Lower lobe of right lung (tissue), 2 donors: ENCODE results near the gene ROS1. TPM values are rescaled to one million over a fixed set of nuclear protein-coding genes. Genes with fewer than 3 reads are reported as not detected.
"Not testable (repeated sequence)": the region's sequence is repeated elsewhere in the genome, so short reads cannot be mapped to it uniquely, and the experiment has no call there.

Experiments used
- ATAC-seq, 2 donors: fragments of 200-7000 bp; cut with Tn5 transposase; one replicate each; pipeline ENCODE4 v1.9.1; 2020 to 2022; ENCODE audit warnings: mild to moderate bottlenecking in 2 of 2, moderate library complexity in 2 of 2
- DNase-seq: peaks from one replicate; pipeline ENCODE4 v3.0.0-alpha.2; 2020
- H3K27ac ChIP-seq: fragments of 200-600 bp; one replicate; pipeline ENCODE4 v1.8.0; 2022
- H3K27me3 ChIP-seq: fragments of 200-600 bp; one replicate; pipeline ENCODE4 v1.8.0; 2022; ENCODE audit warnings: low read depth
- H3K36me3 ChIP-seq: fragments of 200-600 bp; one replicate; pipeline ENCODE4 v1.8.0; 2022; ENCODE audit warnings: mild to moderate bottlenecking
- H3K4me1 ChIP-seq: fragments of 200-600 bp; one replicate; pipeline ENCODE4 v1.8.0; 2022
- H3K4me3 ChIP-seq: fragments of 200-600 bp; one replicate; pipeline ENCODE4 v1.8.0; 2022; ENCODE audit warnings: mild to moderate bottlenecking
- H3K9me3 ChIP-seq: fragments of 200-600 bp; one replicate; pipeline ENCODE4 v1.8.0; 2022
- CTCF ChIP-seq: fragments of 200-600 bp; IDR thresholded peaks from one replicate; pipeline ENCODE4 v1.8.0; 2022; ENCODE audit warnings: antibody characterized with exemption, mild to moderate bottlenecking
- intact Hi-C: fragments of 100-400 bp; cut with DNase I; formaldehyde crosslinking; loops from one replicate; pipeline ENCODE4 v1.11.0; 2022
- long read RNA-seq: library from polyadenylated mRNA; unstranded; transcript quantifications from one replicate; pipeline ENCODE4 v2.0.0, GENCODE V29; 2021
- total RNA-seq: library from RNA; stranded (reverse); fragmentation: NEBNext Ultra II Directional; extraction: Animal tissue kit (Norgen Biotek cat#: 25700); gene quantifications from one replicate; pipeline ENCODE4 v1.2.1, GENCODE V29; 2021
- donor health status: DM: no; HTN: yes; CAD: no; lungs with severe emphysema.

Gene ROS1
- 151 TPM for total RNA-seq
- long read RNA-seq, partial matches to known transcripts: 44 of 74 reads
- long read RNA-seq, other reads (novel, unspliced or antisense): 29 of 74 reads

- Histone ChIP-seq H3K36me3 (no peaks in the 10 kb centered on the region), H3K27ac (peak within 1 kb of the TSS; percentile 72), H3K27me3 (no peaks in the 10 kb centered on the region), H3K4me1 (no peaks in the 10 kb centered on the region), H3K4me3 (peak within 1 kb of the TSS; percentile 35), H3K9me3 (no peaks in the 10 kb centered on the region)
- intact Hi-C loops: no loop called here
- DNase-seq: no peak
- peak; percentile 89 to 90 for ATAC-seq
- TF ChIP-seq CTCF: no peak
Observed at GRCh38 chr6:117425431-117426153, at the start of gene ROS1. ROS1 (minus strand) TSS chr6:117425942; CDS start chr6:117425656, 286 bp downstream.

- ATAC-seq: no peak
- H3K36me3 ChIP-seq: no peaks in the 10 kb centered on the region
- intact Hi-C loops: no loop called here
- H3K27ac ChIP-seq: no peak overlapping the region
- TF ChIP-seq CTCF: no peak
- no peaks in the 10 kb centered on the region for H3K9me3 ChIP-seq
- no peak overlapping the region for H3K4me3 ChIP-seq
- DNase-seq: no peak
- no peaks in the 10 kb centered on the region for H3K4me1 ChIP-seq
- no peaks in the 10 kb centered on the region for H3K27me3 ChIP-seq
Observed at GRCh38 chr6:117473401-117473800, 47.7 kb upstream of the ROS1 start.

- Histone ChIP-seq H3K4me3 (no peak overlapping the region), H3K27me3 (no peaks in the 10 kb centered on the region), H3K36me3 (no peaks in the 10 kb centered on the region), H3K9me3 (no peaks in the 10 kb centered on the region), H3K4me1 (no peaks in the 10 kb centered on the region), H3K27ac (no peak overlapping the region)
- intact Hi-C loops: no loop called here
- no peak for DNase-seq
- TF ChIP-seq CTCF: no peak
- no peak for ATAC-seq
Observed at GRCh38 chr6:117472667-117473066, 46.9 kb upstream of the ROS1 start.

- no peaks in the 10 kb centered on the region for H3K4me1 ChIP-seq
- H3K27me3 ChIP-seq: no peaks in the 10 kb centered on the region
- DNase-seq (no peak), ATAC-seq (no peak)
- no peak overlapping the region for H3K4me3 ChIP-seq
- no peak overlapping the region for H3K27ac ChIP-seq
- no peaks in the 10 kb centered on the region for H3K36me3 ChIP-seq
- H3K9me3 ChIP-seq: no peaks in the 10 kb centered on the region
- no peak for TF ChIP-seq CTCF
- intact Hi-C loops: no loop called here
Observed at GRCh38 chr6:117469791-117470190, 44.0 kb upstream of the ROS1 start.

GRCh38 chr6:117469356-117469755, 43.6 kb upstream of the ROS1 start:
- Histone ChIP-seq H3K27me3 (no peaks in the 10 kb centered on the region), H3K9me3 (no peaks in the 10 kb centered on the region), H3K4me3 (no peak overlapping the region), H3K36me3 (no peaks in the 10 kb centered on the region), H3K27ac (no peak overlapping the region), H3K4me1 (no peaks in the 10 kb centered on the region)
- ATAC-seq: peak in 1 of 2 donors; percentile 57
- intact Hi-C loops: no loop called here
- no peak for TF ChIP-seq CTCF
- DNase-seq: no peak

GRCh38 chr6:117468527-117468926, 42.8 kb upstream of the ROS1 start:
- DNase-seq, H3K9me3 ChIP-seq, ATAC-seq, H3K36me3 ChIP-seq, H3K27me3 ChIP-seq, H3K4me3 ChIP-seq, H3K4me1 ChIP-seq, H3K27ac ChIP-seq, intact Hi-C loops: not testable (repeated sequence)
